H1 (cell line): ENCODE results near the gene IFT122. TPM values are rescaled to one million over a fixed set of nuclear protein-coding genes. Genes with fewer than 3 reads are reported as not detected.

Experiments used
- CTCF ChIA-PET: fragments of 300-600 bp; sonication (Branson Sonifier 250); formaldehyde crosslinking; loops from one replicate; lab custom pipeline; 2021; ENCODE audit not compliant: partially characterized antibody; lab: Charles Lee
- POLR2A ChIA-PET: fragments of 300-600 bp; sonication (Branson Sonifier 250); formaldehyde crosslinking; loops from one replicate; lab custom pipeline; 2021; ENCODE audit warnings: inconsistent platforms; ENCODE audit not compliant: partially characterized antibody; lab: Charles Lee
- DNase-seq, 2 experiments: peaks; one replicate each; pipeline versions ENCODE4 v3.0.0 to v3.0.0-alpha.2; 2010 to 2022; ENCODE audit warnings: low spot score in 2 of 2, low read depth in 1 of 2, mixed read lengths in 1 of 2
- FAIRE-seq: peaks from 2 replicates; lab custom pipeline; 2011; peaks lifted over from hg19 to GRCh38; lab: Jason Lieb, UNC
- H2AFZ ChIP-seq: 2 replicates; pipeline ENCODE4 v1.8.1; 2012; ENCODE audit warnings: low read length, inconsistent platforms
- H2AK5ac ChIP-seq: 2 replicates; pipeline ENCODE4 v1.6.1; 2013; ENCODE audit warnings: low read depth, low read length
- H2BK120ac ChIP-seq: replicated peaks from 2 replicates; pipeline ENCODE3; 2013; ENCODE audit warnings: low read depth, low read length, inconsistent platforms
- H2BK12ac ChIP-seq: 2 replicates; pipeline ENCODE4 v1.6.1; 2013; ENCODE audit warnings: low read depth, low read length
- H2BK15ac ChIP-seq: 2 replicates; pipeline ENCODE4 v1.6.1; 2013; ENCODE audit warnings: low read length
- H2BK20ac ChIP-seq: 2 replicates; pipeline ENCODE4 v1.6.1; 2013; ENCODE audit warnings: low read length
- H2BK5ac ChIP-seq: 2 replicates; pipeline ENCODE4 v1.6.1; 2013; ENCODE audit warnings: low read depth, low read length
- H3K14ac ChIP-seq: 2 replicates; pipeline ENCODE4 v1.6.1; 2013; ENCODE audit warnings: inconsistent platforms; ENCODE audit not compliant: insufficient read length
- H3K18ac ChIP-seq: 2 replicates; pipeline ENCODE4 v1.6.1; 2013; ENCODE audit warnings: low read length; ENCODE audit errors: extremely low read depth
- H3K23ac ChIP-seq: 2 replicates; pipeline ENCODE4 v1.6.1; 2013; ENCODE audit warnings: inconsistent platforms; ENCODE audit not compliant: insufficient read length
- H3K23me2 ChIP-seq: 2 replicates; pipeline ENCODE4 v1.6.1; 2013; ENCODE audit warnings: low read depth, low read length
- H3K27ac ChIP-seq: 2 replicates; pipeline ENCODE4 v1.6.1; 2011; ENCODE audit warnings: low read depth, low read length, inconsistent platforms
- H3K27me3 ChIP-seq, 4 experiments: replicated peaks in 1 of 4; 1 replicate in 1 of 4; 2 replicates in 3 of 4; pipeline versions ENCODE4 v1.6.1 to v1.8.1; 2011 to 2013; ENCODE audit warnings: low read length in 3 of 4, mild to moderate bottlenecking in 3 of 4, inconsistent platforms in 2 of 4, mixed read lengths in 2 of 4, moderate library complexity in 1 of 4; ENCODE audit not compliant: control insufficient read depth in 3 of 4, insufficient read depth in 3 of 4; ENCODE audit errors: extremely low read depth in 1 of 4
- H3K36me3 ChIP-seq, 4 experiments: 2 replicates each; pipeline versions ENCODE4 v1.6.1 to v1.8.1; 2011 to 2013; ENCODE audit warnings: mild to moderate bottlenecking in 4 of 4, low read length in 3 of 4, moderate library complexity in 2 of 4, control low read depth in 1 of 4, inconsistent platforms in 1 of 4; ENCODE audit not compliant: insufficient read depth in 4 of 4, control insufficient read depth in 2 of 4
- H3K4ac ChIP-seq: replicated peaks from 2 replicates; pipeline ENCODE3; 2013; ENCODE audit warnings: low read length, low read depth, mixed read lengths, inconsistent platforms; ENCODE audit not compliant: insufficient read length
- H3K4me1 ChIP-seq, 4 experiments: replicated peaks in 1 of 4; 1 replicate in 1 of 4; 2 replicates in 3 of 4; pipeline versions ENCODE4 v1.6.1 to v1.8.1; 2011 to 2013; ENCODE audit warnings: low read length in 3 of 4, inconsistent platforms in 2 of 4, mixed read lengths in 1 of 4; ENCODE audit not compliant: insufficient read depth in 4 of 4, control insufficient read depth in 3 of 4
- H3K4me2 ChIP-seq, 2 experiments: 2 replicates each; pipeline versions ENCODE4 v1.6.1 to v1.8.1; 2011 to 2013; ENCODE audit warnings: low read depth in 2 of 2, low read length in 2 of 2, control low read depth in 1 of 2, inconsistent platforms in 1 of 2, mild to moderate bottlenecking in 1 of 2; ENCODE audit not compliant: insufficient read depth in 1 of 2
- H3K4me3 ChIP-seq, 4 experiments: fragments of 200-600, 300-600 bp in 1 of 4; sonication (generic), shearing (Covaris generic), sonication (Bioruptor Twin) in 1 of 4; 2 replicates each; pipeline versions ENCODE4 v1.5.1 to v1.8.1; 2011 to 2016; ENCODE audit warnings: low read length in 4 of 4, low read depth in 3 of 4, control low read depth in 2 of 4, inconsistent platforms in 2 of 4, mild to moderate bottlenecking in 2 of 4, mixed read lengths in 1 of 4, moderate library complexity in 1 of 4; ENCODE audit not compliant: insufficient read depth in 2 of 4; ENCODE audit errors: extremely low read depth in 1 of 4
- H3K56ac ChIP-seq: replicated peaks from 2 replicates; pipeline ENCODE3; 2013; ENCODE audit warnings: low read depth, mild to moderate bottlenecking, mixed read lengths, low read length, inconsistent platforms; ENCODE audit not compliant: insufficient read length
- H3K79me1 ChIP-seq: 2 replicates; pipeline ENCODE4 v1.6.1; 2013; ENCODE audit warnings: low read depth, low read length, control low read depth
- H3K79me2 ChIP-seq, 2 experiments: 2 replicates each; pipeline versions ENCODE4 v1.6.1 to v1.8.1; 2012 to 2013; ENCODE audit warnings: low read length in 2 of 2, mild to moderate bottlenecking in 2 of 2, inconsistent platforms in 1 of 2; ENCODE audit not compliant: insufficient read depth in 2 of 2, control insufficient read depth in 1 of 2
- H3K9ac ChIP-seq, 4 experiments: replicated peaks in 1 of 4; 1 replicate in 1 of 4; 2 replicates in 3 of 4; pipeline versions ENCODE4 v1.6.1 to v1.8.1; 2011 to 2013; ENCODE audit warnings: low read depth in 3 of 4, low read length in 3 of 4, control low read depth in 2 of 4, mild to moderate bottlenecking in 2 of 4, moderate library complexity in 2 of 4, inconsistent platforms in 1 of 4; ENCODE audit errors: extremely low read depth in 1 of 4
- H3K9me3 ChIP-seq, 2 experiments: 2 replicates each; pipeline versions ENCODE4 v1.6.1 to v1.8.1; 2012 to 2013; ENCODE audit warnings: mild to moderate bottlenecking in 2 of 2, moderate library complexity in 2 of 2, control low read depth in 1 of 2, inconsistent platforms in 1 of 2, low read depth in 1 of 2, low read length in 1 of 2, mixed read lengths in 1 of 2; ENCODE audit not compliant: insufficient read depth in 2 of 2
- H4K20me1 ChIP-seq, 2 experiments: replicated peaks in 1 of 2; 2 replicates each; pipeline versions ENCODE3 to v1.8.1; 2011 to 2013; ENCODE audit warnings: inconsistent platforms in 2 of 2, low read length in 2 of 2, mild to moderate bottlenecking in 1 of 2; ENCODE audit not compliant: insufficient read depth in 2 of 2, control insufficient read depth in 1 of 2
- H4K5ac ChIP-seq: 2 replicates; pipeline ENCODE4 v1.6.1; 2013; ENCODE audit warnings: low read length, low read depth, mixed read lengths, inconsistent platforms; ENCODE audit not compliant: insufficient read length
- H4K8ac ChIP-seq: 2 replicates; pipeline ENCODE4 v1.8.0; 2013; ENCODE audit warnings: mild to moderate bottlenecking, moderate library complexity, low read length, inconsistent platforms; ENCODE audit not compliant: insufficient read depth; ENCODE audit errors: extremely low read depth
- H4K91ac ChIP-seq: replicated peaks from 2 replicates; pipeline ENCODE3; 2013; ENCODE audit warnings: low read length, mixed read lengths, inconsistent platforms; ENCODE audit not compliant: insufficient read length
- BACH1 ChIP-seq: IDR thresholded peaks from 2 replicates; pipeline ENCODE4 v1.6.1; 2012; ENCODE audit warnings: low read length, improper control_type of control experiment
- BCL11A ChIP-seq, 2 experiments: IDR thresholded peaks; one replicate each; pipeline ENCODE4 v1.6.1; 2011; ENCODE audit warnings: low read depth in 2 of 2, low read length in 2 of 2, mild to moderate bottlenecking in 2 of 2
- CEBPB ChIP-seq: IDR thresholded peaks from 2 replicates; pipeline ENCODE4 v1.6.1; 2012; ENCODE audit warnings: low read depth, low read length
- GABPA ChIP-seq: IDR thresholded peaks from 2 replicates; pipeline ENCODE4 v1.6.1; 2011; ENCODE audit warnings: mild to moderate bottlenecking, low read length, moderate library complexity, borderline replicate concordance; ENCODE audit not compliant: insufficient read depth
- GTF2F1 ChIP-seq: IDR thresholded peaks from 2 replicates; pipeline ENCODE4 v1.6.1; 2012; ENCODE audit warnings: low read depth, low read length, improper control_type of control experiment, borderline replicate concordance
- JUN ChIP-seq: IDR thresholded peaks from 2 replicates; pipeline ENCODE4 v1.6.1; 2011; ENCODE audit warnings: low read depth, mild to moderate bottlenecking, improper control_type of control experiment, low read length
- JUND ChIP-seq: IDR thresholded peaks from 2 replicates; pipeline ENCODE4 v1.6.1; 2011; ENCODE audit warnings: mild to moderate bottlenecking, improper control_type of control experiment, low read length
- KDM1A ChIP-seq: fragments of 200-600, 300-600 bp; sonication (generic); IDR thresholded peaks from 2 replicates; pipeline ENCODE4 v1.7.1; 2016; ENCODE audit warnings: mild to moderate bottlenecking, low read length, borderline replicate concordance
- KDM5A ChIP-seq: fragments of 200-600 bp; IDR thresholded peaks from 2 replicates; pipeline ENCODE4 v1.7.1; 2012; ENCODE audit warnings: mild to moderate bottlenecking, low read length, inconsistent platforms, mixed read lengths
- POLR2A ChIP-seq, 2 experiments: IDR thresholded peaks; 1 replicate in 1 of 2; 2 replicates in 1 of 2; pipeline ENCODE4 v1.6.1; 2011; ENCODE audit warnings: low read depth in 2 of 2, low read length in 2 of 2, mild to moderate bottlenecking in 2 of 2; ENCODE audit errors: control extremely low read depth in 1 of 2
- RAD21 ChIP-seq, 2 experiments: IDR thresholded peaks in 1 of 2; conservative IDR thresholded peaks in 1 of 2; 2 replicates each; pipeline ENCODE4 v1.6.1; 2011; ENCODE audit warnings: low read depth in 2 of 2, low read length in 2 of 2, improper control_type of control experiment in 1 of 2, inconsistent platforms in 1 of 2, mild to moderate bottlenecking in 1 of 2, moderate library complexity in 1 of 2
- SP4 ChIP-seq: IDR thresholded peaks from 2 replicates; pipeline ENCODE4 v1.6.1; 2012; ENCODE audit warnings: low read length, inconsistent platforms
- TAF7 ChIP-seq: optimal IDR thresholded peaks from 2 replicates; pipeline ENCODE3; 2011; ENCODE audit warnings: low read depth, mild to moderate bottlenecking, inconsistent platforms, low read length, moderate library complexity, borderline replicate concordance
- TEAD4 ChIP-seq: IDR thresholded peaks from 2 replicates; pipeline ENCODE4 v1.6.1; 2012; ENCODE audit warnings: low read depth, low read length, inconsistent platforms, mixed read lengths
- WGBS, 2 experiments: shearing (Covaris generic) in 1 of 2; methylation state at CpG; one replicate each; pipeline versions ENCODE4 v1.1.6 to v1.1.7; 2013 to 2015; ENCODE audit warnings: low lambda C conversion rate in 2 of 2, mixed read lengths in 2 of 2, inconsistent platforms in 1 of 2, low coverage in 1 of 2, missing lambda C conversion rate in 1 of 2; ENCODE audit not compliant: insufficient replicate concordance in 2 of 2, insufficient coverage in 1 of 2, insufficient read length in 1 of 2; ENCODE audit errors: extremely low coverage in 1 of 2, missing lambda C conversion rate in 1 of 2; 5-methylcytosine and 5-hydroxymethylcytosine counted together
- polyA plus RNA-seq, 7 experiments: library from polyadenylated mRNA; depleted of rRNA in 3 of 7; stranded (reverse) in 5 of 7; unstranded in 2 of 7; fragments of >200 nt in 5 of 7; fragments of 200-250 nt in 2 of 7; gene quantifications; 1 replicate in 5 of 7; 2 replicates in 1 of 7; 4 replicates in 1 of 7; pipeline versions ENCODE4 v1.2.1 to v1.2.3, GENCODE V29; 2011 to 2013; ENCODE audit warnings: missing spikeins in 2 of 7, mixed read lengths in 2 of 7
- total RNA-seq: library from RNA; stranded (reverse); fragmentation: NEBNext Ultra II Directional; extraction: Animal tissue kit (Norgen Biotek cat#: 25700); gene quantifications from 2 replicates; pipeline ENCODE4 v1.2.1, GENCODE V29; 2021

IFT122 gene
- total and polyA plus RNA-seq, 2 of the 8 experiments (the other 6 are each of a cell fraction or from before 2014, with no cell fraction given), result 23.7 to 25.1 TPM

DNA sequence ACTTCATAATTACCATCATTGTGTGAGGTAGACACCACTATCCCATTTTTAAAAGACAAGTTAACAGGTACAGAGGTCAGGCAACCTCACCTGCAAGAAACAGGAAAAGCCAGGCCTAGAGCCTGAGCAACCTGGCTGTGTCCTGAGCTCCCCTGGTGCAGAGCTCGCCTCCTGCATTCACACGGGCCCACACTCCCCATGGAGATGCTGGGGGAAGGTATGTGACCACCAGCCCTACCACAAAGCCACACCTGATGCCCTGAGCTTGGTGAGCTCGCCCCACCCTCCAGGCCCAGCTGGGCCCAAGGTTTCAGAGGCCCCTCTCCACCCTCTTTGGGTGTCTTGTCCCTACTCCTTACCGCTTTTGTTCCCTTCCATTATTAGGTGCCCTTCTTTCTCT, 10.4 kb upstream of the IFT122 start:
- peak overlapping the region; percentile 39; the same call in 1 of the 2 replicates for H3K27ac ChIP-seq
- no peak for DNase-seq
- TF ChIP-seq TEAD4 (0 out of 2 replicates have a peak, but pooled peaks have one; percentile 44), KDM5A (no peak), BACH1 (no peak), TAF7 (no peak), BCL11A (IDR thresholded peaks at IDR 0.05; ENCODE audit: low read depth in 2 of 2, low read length in 2 of 2) (no peak), RAD21 (IDR thresholded peaks at IDR 0.05 in 1 of 2, conservative IDR thresholded peaks at IDR 0.05 in 1 of 2; ENCODE audit: low read depth in 2 of 2, low read length in 2 of 2) (no peak), JUN (no peak), KDM1A (no peak), CEBPB (no peak), POLR2A (IDR thresholded peaks at IDR 0.05; ENCODE audit: control extremely low read depth in 1 of 2, low read depth in 2 of 2, low read length in 2 of 2) (peak in 1 of 2 experiments; percentile 39; a peak in 1 of 3 replicates), GTF2F1 (no peak), GABPA (no peak), SP4 (no peak), JUND (no peak)

More for the DNA sequence above, 10.4 kb upstream of the IFT122 start:
- no peaks in the 10 kb centered on the region; a peak in 1 of 4 replicates for H3K79me2 ChIP-seq
- peak overlapping the region; percentile 12 for H4K91ac ChIP-seq
- H2BK120ac ChIP-seq, result no peak overlapping the region
- H3K18ac ChIP-seq, result no peak overlapping the region
- no peak overlapping the region for H3K23ac ChIP-seq
- ChIA-PET POLR2A (interaction anchor here (0.7 to 5.7 kb wide), 10 partner anchors 10 to 125 kb away, joined by 3 to 61 read pairs (median 6); partner anchors contain the start of genes IFT122 and MBD4), CTCF (interaction anchor here (1.2 to 2.6 kb wide), 4 partner anchors 9 to 61 kb away, joined by 3 to 9 read pairs (median 7); no protein-coding TSS in a partner anchor)
- peaks cover 7 to 24% (median 14%) of the 10 kb centered on the region in 4 experiments for H3K4me1 ChIP-seq
- H3K27me3 ChIP-seq, result peaks cover 0 to 10% (median 8%) of the 10 kb centered on the region in 4 experiments; a peak in 5 of 7 replicates
- H3K9me3 ChIP-seq, result no peaks in the 10 kb centered on the region
- H3K9ac ChIP-seq, result 0 out of 7 replicates have a peak overlapping the region, but pooled peaks of 1 of the 4 experiments have one; percentile 7
- H3K36me3 ChIP-seq, result peaks cover 18 to 37% (median 30%) of the 10 kb centered on the region in 4 experiments; a peak in 7 of 8 replicates
- peak overlapping the region in 1 of 2 experiments; percentile 84; a peak in 1 of 4 replicates for H3K4me2 ChIP-seq
- H2BK15ac ChIP-seq, result 0 out of 2 replicates have a peak overlapping the region, but pooled peaks have one; percentile 13
- H4K5ac ChIP-seq, result peak overlapping the region; percentile 31
- H3K14ac ChIP-seq, result no peak overlapping the region
- H3K79me1 ChIP-seq, result no peaks in the 10 kb centered on the region
- no peak overlapping the region for H3K4me3 ChIP-seq
- H2BK12ac ChIP-seq, result no peak overlapping the region; the same call in 1 of the 2 replicates
- WGBS, 2 experiments, result 68% methylated on average over 4 of the region's 4 CpGs; no CpG with 5 or more reads in 1 of the 2 experiments
- H3K4ac ChIP-seq, result no peak overlapping the region
- no peak overlapping the region for H2AFZ ChIP-seq
- H2BK5ac ChIP-seq, result peak overlapping the region; percentile 68; the same call in 1 of the 2 replicates
- no peak overlapping the region for H3K56ac ChIP-seq
- peaks cover 0 to 1% of the 10 kb centered on the region in 2 experiments for H4K20me1 ChIP-seq
- no peak overlapping the region; the same call in 1 of the 2 replicates for H4K8ac ChIP-seq
- H2BK20ac ChIP-seq, result no peak overlapping the region
- H3K23me2 ChIP-seq, result peaks cover 3% of the 10 kb centered on the region
- no peak for FAIRE-seq
- H2AK5ac ChIP-seq, result no peak overlapping the region; the same call in 1 of the 2 replicates
